Right hindlimb (tissue), 1 donor: ENCODE data around the gene KCNA1.

Experiments used
- DNase-seq: peaks from one replicate; pipeline ENCODE4 v3.0.0-alpha.2; 2018

The KCNA1 gene

DNA sequence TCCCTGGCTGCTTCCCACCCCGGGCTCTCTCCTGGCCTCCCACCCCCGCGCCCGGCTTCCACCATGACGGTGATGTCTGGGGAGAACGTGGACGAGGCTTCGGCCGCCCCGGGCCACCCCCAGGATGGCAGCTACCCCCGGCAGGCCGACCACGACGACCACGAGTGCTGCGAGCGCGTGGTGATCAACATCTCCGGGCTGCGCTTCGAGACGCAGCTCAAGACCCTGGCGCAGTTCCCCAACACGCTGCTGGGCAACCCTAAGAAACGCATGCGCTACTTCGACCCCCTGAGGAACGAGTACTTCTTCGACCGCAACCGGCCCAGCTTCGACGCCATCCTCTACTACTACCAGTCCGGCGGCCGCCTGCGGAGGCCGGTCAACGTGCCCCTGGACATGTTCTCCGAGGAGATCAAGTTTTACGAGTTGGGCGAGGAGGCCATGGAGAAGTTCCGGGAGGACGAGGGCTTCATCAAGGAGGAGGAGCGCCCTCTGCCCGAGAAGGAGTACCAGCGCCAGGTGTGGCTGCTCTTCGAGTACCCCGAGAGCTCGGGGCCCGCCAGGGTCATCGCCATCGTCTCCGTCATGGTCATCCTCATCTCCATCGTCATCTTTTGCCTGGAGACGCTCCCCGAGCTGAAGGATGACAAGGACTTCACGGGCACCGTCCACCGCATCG, 1.8 kb downstream of the KCNA1 start:
- DNase-seq, result no peak

DNA sequence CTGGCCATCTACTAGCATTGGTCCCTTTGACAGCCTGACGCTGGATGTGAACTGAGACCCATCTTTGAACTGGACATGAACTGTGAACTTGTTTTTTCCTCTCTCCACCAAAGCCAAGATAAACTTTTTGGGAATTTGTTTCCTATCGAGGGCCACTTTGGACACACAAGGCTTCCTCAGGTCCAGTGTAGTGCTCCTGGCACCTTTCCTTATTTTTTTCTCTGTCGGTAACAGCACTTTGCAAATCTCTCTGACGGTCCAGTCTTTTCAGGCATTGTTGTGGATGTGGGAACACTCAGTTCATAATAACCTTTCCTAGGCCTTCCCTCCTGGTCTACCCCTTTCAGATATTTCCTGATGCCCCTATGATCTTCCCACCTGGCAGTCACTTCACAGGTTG, 5.0 kb downstream of the KCNA1 start:
- DNase-seq, result no peak

DNA sequence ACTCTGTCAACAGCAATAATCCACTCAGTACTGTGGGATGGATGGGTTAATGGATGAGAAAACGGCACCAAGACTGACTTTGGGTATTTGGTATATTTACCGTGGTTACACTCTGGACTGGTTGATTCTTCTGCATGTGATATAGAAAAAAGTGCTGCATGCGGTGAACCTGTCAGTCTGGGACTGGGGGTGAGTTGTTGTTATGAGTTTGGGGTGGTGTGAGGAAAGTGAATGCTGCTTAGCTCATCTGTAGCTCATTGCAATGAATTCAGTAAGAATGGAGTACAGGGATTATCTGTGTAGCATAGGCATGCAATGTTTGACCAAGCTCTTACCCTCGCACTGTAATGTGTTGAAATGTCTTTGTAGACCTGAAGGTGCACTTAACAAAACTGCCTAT, 6.0 kb downstream of the KCNA1 start:
- no peak for DNase-seq

DNA sequence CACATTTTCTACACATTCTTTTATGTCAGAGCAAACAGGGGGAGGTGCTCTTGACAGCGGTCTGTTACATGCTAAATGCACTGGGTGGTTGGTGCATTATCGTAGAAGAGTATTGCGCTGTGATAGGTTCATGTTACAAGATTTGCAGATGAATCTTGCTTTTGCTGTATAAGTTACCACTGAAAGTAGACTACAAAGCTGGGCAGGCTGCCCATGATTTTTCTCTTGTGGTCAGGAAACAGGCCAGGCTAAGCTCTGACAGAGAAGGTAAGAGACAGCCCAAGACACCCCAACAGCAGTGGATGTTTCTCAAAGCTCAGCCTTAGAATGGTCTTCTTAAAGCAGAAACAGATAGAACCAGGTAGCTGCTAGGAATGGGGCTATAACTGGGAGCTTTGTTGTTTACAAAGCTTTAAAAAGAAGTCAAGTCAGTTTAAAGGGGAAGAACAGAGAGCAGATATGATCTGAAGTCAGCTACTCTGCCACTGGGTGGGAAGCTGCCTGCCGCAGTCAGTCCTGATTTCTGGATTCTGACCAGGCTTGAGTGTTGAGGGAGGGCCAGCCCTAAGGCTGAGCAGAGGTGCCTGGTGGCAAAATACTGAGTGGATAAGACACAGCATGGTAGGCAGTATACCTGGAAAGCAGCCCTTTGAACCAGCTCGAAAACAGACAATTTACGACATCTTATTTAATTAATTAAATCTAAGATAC, 9.4 kb downstream of the KCNA1 start:
- no peak for DNase-seq

DNA sequence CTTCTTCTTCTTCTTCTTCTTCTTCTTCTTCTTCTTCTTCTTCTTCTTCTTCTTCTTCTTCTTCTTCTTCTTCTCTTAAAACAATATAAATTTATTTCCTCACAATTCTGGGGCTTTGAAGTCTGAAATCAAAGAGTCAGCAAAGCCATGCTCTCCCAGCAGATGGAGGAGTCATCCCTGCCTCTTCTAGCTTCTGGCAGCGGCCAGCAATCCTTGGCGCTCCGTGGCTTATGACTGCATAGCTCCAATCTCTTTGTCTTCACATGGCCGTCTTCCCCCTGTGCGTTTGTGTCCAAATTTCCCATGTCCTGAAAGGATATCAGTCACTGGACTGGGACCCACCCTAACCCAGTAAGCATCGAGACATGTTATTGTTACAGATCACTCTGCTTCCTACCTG, 22.9 kb downstream of the KCNA1 start:
- DNase-seq, result no peak

DNA sequence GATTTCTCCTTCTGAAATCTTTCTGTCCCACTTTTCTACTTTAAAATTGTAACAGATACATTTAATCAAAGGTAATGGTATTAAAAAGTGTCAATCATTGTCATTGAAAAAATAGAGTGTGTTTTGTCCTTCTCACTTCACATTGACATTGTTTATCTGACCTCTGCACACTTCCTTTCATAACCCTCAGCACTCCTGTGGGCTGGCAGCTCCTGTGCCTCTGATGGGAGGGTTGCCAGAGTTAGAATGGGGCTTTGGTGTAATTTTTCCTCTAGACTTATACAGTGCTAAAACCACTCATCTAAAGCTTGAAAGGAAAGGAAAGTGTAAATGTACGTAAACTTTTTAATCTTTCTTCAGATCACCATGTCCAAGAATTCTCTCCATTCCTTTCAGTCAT, 23.7 kb downstream of the KCNA1 start:
- no peak for DNase-seq

DNA sequence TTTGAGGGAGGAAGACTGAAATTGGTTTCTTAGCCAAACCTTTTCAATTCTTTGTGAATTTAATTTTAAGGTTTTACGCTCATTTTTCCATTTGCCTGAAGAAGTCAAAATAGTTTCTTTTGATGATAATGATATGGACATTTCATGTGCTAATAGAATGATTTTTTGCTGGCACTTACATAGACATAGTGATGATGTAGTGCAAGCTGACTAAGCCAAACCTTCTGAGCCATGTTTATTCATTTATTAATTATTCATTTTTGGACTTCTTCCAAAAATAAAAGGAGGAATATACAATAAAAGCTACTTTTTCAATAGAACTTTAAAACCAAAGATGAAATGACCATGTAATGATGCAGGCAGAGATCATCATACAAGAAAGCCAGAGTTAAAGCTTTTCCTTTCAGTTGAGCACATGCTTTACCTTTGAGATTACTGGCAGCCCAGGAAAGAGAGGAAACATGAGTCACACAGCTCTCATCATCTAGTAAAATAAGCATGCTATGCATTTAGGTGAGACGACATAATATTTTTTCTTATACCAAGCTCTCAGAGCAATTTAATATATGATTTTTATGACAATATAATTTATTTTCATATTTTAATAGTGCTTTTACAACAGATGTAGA, 24.8 kb downstream of the KCNA1 start:
- DNase-seq, result no peak

DNA sequence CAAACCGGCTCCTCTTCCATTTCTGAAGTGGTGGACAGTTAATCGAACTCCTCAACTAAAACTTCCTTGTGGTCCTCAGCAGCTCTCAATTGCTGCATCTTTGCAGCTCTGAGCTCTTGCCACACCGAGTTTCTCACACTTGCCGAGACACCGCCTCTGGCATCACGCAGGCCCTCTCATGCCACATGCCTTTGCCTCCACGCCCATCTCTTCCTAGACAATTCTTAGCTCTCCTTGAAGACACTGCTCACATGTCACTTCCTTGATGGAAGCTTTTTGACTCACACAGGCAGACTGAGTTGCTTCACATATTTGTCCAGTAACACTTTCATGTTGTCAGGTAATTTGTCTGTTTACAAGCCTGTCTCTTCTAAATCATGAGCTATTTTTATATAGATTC, 29.2 kb downstream of the KCNA1 start:
- DNase-seq, result no peak

DNA sequence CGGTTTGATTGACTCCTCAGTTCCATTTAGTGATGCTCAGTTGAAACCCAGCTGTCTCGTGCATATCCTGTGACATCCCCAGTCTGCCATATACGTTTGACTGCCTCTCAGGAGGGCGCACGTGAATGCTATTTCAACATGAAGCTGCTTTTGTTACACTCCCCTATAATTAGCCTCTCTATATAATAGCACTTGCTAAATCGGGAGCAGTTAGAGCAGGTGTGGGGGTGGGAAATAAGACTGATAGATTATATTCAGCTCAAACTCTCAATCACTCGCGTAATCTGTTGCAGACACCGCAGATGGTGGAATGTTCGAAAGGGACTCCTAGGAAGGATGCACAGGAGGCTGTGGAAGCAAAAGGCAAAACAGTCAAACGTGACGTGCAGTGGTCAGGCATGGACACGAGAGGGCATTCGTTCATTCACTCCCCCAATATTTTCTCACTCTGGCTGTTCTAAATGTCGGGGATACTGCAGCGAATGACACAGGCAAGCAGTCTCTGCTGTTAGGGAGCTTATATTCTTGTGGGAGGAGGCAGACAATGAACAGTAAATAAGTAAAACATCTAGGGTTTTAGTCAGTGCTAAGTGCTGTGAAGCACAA, 29.8 kb downstream of the KCNA1 start:
- no peak for DNase-seq

DNA sequence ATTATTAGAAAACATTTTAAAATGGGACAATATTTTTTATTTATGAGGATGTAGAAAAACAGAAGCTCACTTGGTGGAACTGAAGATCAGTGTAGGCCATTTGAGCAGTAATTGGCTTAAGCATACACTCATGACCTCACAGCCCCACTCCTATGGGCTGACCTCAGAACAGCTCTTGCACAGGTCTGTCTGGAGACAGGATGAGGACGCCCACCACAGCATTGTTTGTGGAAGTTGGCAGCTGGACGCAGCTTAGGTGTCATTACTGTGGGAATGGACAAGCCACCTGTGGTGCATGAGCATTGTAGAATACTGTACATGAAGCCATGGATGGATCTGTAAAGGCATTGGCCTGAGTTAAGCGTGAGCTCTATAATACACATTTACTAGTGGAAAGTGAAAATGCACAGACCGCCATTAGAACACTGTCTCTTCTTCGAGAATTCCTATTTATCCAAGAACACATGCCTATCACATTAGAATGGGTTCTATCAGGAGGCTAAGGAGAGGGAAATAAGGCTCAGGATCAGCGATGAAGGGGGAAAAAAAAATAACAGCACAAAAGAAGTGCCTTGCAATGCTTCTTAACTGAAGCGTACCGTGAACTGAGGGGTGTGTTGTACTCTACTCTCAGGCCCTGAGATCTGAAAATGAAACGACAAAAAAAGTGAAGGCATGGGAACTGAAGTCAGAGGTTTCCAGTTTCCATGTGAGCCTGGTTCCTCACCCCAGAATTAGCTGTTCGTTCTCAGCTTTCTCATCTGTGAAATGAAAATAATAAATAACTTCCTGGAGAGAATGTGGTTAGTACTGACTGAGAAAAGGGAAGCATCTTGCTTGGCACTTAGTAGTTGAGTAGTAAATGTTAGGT, 33.6 kb downstream of the KCNA1 start:
- DNase-seq, result no peak

DNA sequence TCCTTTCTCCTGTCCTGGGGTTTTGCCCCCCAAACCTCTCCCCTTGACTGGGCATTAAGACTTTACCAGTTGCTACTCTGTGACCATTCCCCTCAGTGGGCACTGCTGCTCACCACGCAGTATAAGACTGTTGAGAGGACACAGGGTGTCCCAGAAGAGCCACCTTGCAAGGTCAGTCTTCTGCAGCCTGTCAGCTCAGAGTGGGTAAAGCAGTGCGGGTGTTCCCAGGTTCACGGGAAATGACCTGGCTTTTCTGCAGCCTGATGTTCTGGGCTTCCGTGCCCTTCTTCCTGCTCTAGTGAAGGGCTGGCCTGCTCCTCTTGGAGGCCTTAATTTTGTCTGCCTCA, 34.2 kb downstream of the KCNA1 start:
- no peak for DNase-seq

DNA sequence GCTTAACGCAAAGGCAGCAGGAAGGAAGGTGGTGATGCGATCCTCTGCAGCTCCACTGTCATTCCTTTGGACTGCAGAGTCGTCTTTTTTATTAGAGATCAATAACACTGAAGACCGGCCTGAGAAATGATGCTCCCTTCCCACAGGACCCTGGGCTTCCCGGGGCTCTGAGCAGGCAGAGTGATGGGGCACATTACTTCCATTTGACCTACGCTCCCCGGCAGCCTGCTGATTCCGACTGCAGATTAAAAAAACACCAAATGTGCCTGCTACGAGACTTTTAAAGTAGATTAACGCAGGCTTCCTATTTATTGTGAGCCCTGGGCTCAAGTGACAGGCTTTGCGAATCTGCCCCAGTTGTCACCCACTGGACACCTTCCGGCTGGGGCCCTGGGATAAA, 37.5 kb downstream of the KCNA1 start:
- DNase-seq, result no peak

DNA sequence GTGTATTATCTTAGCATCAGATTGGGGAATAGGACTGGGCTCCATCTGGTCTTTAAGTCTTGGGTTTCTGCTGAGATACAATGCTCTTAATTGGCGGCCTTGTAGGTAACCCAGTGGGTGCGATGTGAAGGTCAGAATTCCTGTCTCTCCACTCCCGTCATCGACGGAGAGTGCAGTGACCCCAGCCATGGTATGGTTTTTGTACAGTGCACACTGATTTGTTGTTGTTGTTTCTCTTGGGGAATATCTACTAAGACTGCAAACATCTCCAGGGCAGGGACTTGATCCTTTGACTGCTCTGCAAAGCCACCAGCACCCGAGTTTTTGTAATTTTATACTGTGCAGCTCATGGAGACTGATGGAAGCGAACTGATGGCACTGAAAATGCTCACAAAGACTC, 41.4 kb downstream of the KCNA1 start:
- no peak for DNase-seq

DNA sequence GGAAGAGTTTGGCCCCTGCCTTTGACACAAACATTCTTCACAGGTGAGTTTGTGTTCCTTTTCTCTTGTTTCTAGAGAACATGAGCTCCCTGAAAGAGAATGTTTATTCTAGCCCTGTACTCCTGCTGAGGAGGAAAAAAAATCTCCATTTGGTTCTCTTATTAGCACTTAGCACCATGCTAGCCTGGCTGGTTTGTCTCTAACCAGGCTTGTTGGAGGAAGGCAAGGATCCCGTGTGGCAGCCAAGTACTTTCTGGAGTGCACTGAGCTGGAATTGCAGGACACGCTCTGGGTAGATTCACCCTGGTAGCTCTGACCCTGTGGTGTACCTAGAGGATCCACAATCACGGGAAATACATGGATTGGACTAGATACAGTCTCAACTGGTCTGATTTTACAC, 41.9 kb downstream of the KCNA1 start:
- DNase-seq, result no peak

DNA sequence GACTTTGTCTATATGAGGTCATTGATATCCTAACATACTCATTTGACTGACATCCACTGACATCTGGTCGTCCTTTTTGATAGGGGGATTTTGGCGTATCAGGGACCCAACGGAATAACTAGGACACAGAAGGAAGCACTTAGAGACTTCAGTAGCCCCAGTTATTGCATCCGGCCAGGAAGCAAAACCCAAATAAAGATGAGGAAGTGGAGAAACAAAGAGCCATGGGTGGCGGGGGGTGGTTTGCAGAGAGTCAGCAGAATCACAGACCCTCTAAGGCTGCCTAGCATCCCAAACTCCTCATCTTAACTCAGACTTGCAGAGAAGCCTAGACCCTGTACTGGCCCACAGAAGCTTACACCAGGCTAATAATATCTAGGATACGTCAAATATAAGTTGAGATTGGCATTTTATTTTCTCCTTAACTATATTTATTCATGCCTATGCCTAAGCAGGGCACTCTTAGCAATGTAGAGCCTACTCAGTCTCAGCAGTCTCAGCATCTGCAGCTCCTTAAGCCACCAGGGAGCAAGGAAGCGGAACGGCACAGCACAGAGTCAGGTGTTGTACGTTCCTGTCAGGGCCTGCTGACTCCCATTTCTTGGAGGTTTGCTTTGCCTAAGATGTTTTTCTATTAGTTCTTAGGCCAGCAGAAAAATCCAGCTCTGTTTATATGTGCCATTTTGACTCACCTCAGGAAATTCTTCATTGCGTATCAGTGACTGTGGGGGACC, 45.1 kb downstream of the KCNA1 start:
- DNase-seq, result no peak

DNA sequence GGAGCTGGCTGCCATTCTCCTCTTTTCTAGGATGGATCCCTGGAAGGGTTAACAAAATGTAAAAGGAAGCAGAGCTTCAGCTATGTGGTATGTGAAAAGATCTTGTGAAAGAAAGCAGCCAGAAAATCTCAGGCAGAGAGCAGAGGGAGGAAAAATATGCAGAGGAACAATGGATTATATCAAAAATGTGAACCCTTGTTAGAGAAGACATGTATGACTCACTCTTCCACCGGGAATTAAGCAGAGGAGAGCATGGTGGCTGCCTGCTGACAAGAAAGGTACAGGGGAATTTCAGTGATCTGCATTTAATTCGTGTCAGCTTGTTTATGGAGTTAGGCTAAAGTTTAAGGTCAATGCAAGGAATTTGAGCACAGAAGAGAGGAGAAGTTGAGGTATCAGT, 46.3 kb downstream of the KCNA1 start:
- no peak for DNase-seq

DNA sequence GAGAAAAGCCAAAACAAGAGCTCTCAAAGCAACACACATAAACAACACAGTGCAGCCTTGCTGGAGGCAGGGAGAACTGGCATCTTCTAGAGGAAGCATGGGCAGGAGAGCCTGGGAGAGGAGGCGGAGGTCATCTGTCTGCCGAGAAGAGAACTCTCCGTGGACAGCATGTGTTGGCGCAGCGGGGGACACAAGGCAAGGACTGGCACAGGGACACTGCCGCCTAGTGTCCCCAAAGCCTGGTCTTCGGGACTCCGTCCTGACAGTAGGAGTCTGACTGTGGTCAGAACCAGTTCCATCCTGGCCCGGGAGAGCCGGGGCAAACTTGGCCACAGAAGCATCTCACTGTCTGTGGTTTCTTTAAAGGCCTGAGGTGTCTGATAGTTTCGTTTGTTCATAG, 47.3 kb downstream of the KCNA1 start:
- no peak for DNase-seq

DNA sequence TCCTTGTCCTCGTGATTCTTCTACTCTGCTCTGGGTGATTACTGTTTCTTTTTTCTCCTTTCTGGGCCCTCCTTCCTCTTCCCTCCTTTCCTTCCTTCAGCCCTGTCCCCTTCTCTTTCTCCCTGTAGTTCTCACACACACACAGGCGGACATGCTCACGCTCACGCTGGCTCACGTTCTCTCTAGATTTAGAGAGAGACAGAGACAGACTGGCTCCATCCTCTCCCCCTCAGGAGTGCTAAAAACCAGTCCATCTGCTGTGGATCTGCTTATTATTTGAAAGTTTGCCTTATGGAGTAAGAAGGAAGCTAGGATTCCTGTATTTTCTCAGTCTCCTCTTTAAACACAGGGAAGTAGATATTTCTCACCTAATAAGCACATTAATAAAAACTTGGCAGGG, 48.1 kb downstream of the KCNA1 start:
- DNase-seq, result peak; percentile 44

DNA sequence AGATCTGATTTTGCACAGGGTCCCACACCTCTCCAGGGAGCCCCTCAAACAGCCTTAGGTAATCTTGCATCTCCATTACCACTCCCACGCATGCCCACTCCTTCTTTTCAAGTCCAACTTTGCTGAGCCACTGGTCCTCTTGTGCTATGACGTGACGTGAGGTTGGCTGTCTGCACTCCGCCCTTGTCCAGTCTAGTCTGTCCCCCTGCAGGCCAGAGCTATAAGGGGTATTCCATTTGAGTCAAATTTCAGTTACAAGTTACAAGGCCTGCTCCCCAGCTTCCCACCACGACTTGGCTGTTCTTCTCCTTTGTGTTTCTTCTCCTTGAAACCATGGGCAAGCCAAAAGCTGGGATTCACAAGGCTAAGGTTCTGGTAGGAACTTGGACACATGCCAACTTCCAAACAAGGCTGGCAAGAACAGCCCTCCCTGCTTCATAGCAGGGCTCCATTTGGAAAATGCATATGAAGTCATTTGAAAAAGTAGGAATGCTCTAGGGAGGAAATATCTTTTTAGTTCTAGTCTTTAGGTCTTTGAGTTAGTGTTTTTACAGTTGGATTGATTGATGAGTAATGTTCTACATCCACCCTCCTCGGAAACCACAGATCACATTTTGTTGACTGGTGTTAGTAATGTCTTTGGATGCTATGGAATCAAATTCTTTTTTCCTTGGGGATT, 49.1 kb downstream of the KCNA1 start:
- DNase-seq, result no peak

DNA sequence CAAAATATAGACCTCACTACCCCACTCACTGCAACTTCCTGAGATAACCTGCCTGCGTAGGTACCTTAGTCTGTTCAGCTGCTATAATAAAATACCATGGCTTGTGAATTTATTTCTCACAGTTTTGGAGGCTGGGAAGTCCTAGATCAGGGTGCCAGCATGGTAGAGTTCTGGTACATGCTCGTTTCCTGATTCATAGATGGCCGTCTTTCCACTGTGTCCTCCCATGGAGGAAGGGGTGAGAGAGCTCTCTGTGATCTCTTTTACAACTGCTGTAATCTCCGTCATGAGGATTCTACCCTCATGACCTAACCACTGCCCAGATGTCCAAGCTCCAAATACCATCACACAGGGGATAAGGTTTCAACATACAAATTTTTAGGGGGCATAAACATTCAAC, 49.7 kb downstream of the KCNA1 start:
- no peak for DNase-seq

DNA sequence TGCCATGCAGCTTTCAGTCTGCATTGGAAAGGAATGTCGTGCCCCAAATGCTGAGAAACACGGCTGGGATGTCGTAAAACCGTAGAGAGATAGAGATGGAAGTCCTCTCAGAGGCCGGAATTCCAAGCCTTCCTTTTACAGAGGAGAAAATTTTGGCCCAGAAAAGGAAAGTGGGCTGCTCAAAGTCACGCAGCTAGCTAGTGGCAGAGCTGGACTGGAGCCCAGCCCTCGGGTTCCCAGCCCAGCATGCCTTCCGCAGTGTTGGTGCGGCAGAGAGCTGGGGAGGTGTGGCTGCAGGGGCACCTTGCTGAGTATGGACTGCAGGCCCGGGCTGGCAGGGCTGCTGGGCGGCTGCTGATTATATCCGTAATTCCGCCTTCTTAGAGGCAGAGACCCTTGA, 50.3 kb downstream of the KCNA1 start:
- DNase-seq, result no peak

DNA sequence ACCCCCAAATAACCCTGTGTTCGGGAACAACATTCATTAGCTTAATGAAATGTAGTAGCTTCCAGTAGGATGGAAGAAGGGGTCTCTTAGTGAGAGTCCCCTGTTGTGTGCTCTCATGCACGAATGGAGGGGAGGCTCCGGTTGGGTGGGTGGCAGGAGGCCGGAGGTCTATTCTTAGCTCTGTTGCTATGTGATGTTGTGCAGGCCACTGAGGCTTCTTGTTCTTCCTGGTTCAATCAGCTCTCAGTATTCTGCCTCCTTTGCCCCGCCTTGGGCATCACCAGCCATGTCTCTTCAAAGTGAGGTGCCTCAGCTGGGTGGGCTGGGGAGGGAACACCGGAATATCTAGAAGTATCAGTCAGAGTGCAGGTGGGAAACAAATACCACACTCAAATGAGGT, 50.8 kb downstream of the KCNA1 start:
- no peak for DNase-seq
